GM19324 (cell line): ENCODE measurements around the gene VAV2.
"Not testable (repeated sequence)": the region's sequence is repeated elsewhere in the genome, so short reads cannot be mapped to it uniquely, and the experiment has no call there.

Experiments used
- ATAC-seq: cut with Tn5 transposase; IDR thresholded peaks from one replicate; pipeline ENCODE4 v1.9.1; 2021; ENCODE audit warnings: mild to moderate bottlenecking, moderate library complexity; ENCODE audit not compliant: unreplicated experiment, low FRiP score

Gene VAV2

DNA sequence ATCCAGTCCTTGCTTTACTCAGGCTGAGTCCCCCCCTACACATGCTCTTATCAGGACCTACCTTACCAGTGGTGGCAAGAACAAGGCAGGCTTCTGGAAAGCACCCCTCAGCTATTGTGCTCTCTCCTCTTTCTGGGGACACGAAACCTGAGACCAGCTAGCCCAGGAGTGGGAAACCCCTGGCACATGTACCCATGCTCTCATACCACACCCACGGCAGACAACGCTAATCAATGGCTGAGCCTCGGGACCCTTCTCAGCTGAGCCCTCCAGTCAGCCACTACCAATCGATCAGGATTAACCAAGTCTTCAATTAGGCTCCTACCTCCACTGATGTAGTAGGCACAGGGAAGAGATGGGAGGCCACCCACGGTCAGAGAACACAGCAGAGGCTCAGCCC lies 65.1 kb downstream of the VAV2 start:
- ATAC-seq, result no peak

DNA sequence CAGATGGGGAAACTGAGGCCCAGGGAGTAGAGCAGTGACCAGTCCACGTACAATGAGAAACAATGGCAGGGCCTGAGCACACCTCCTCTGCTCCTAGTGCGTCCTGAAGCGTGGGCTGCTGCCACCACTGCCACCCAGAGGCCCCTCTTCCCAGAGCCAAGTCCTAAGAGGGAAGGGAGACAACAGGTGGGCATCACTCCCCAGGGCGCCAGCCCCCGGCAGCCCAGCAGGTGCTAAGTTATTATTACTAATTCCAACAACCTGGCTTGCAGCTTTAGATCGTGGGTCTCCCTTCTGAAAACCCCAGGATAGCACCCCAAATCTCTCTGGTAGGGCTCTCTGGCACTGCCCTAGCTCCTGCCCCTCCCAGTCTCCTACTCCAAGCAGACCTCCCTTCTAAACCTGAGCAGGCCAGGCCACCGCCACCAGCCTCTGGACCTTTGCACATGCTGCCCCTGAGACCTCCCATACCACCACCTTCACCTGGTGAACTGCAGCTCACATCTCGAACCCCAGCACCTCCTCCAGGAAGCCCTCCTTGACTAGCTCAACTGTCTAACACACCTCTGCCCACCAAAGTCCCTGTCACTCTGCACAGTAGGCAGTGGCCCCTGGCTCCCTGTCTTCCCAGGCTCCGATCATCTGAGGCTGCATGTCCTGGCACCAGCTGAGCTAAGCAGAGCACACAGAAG lies 65.8 kb downstream of the VAV2 start:
- no peak for ATAC-seq

DNA sequence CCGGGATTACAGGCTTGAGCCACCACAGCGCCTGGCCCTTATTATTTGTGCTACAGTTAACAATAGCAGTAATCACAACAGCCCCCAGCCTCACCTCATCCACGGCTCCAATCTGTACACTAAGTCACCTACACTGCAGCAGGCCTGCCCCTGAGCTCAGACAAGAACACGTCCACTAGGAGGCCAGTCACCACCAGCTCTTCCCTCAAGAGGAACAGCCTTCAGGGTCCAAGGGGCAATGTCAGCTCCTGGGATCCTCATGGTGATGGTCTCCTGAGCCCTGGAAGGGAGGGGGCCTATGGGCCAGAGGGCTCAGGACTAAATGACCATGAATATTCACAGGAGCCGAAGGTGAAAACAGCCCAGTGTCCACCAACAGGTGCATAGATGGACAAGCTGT lies 67.7 kb downstream of the VAV2 start:
- ATAC-seq, result no peak

DNA sequence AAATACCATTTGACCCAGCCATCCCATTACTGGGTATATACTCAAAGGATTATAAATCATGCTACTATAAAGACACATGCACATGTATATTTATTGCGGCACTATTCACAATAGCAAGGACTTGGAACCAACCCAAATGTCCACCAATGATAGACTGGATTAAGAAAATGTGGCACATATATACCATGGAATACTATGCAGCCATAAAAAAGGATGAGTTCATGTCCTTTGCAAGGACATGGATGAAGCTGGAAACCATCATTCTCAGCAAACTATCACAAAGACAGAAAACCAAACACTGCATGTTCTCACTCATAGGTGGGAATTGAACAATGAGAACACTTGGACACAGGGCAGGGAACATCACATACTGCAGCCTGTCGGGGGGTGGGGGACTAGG lies 68.5 kb downstream of the VAV2 start:
- not testable (repeated sequence) for ATAC-seq

DNA sequence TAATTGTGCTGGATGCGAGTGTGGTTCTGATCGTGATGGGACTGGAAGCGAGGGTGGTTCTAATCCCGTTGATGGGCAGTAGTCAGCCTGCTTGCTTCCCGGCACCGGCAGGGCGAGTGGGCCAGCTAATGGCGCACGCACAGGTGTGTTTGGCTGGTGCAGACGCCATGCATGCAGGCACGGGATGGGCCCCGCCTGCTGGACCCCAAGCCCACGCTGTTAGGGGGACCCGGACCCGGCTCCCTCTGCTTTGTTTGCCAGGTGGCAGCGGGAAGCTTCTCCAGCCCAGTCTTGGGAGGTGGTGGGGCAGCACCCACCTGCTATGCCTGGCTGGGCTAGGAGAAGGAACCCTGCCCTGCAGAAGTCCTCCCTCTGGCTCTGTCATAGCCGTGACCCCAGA lies 70.3 kb downstream of the VAV2 start:
- ATAC-seq, result no peak

DNA sequence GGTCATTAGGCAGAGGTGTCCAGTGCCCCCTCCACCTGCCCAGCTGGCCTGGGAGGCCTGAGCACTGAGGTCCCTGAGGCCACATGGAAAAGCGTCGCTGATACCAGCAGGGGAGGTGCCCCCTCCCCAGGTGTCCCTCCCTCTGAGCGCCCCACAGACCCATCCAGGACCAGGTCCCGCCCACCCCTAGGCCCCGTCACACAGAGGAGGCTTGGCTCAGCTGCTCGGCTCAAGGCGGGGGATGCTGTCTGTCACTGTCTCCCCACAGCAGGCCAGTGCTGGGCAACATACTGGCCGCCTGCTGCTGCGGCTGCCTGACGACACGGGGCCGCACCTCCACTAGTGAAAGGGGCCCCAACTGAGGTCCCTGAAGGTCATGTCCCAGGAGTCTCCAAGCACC lies 71.7 kb downstream of the VAV2 start:
- no peak for ATAC-seq

DNA sequence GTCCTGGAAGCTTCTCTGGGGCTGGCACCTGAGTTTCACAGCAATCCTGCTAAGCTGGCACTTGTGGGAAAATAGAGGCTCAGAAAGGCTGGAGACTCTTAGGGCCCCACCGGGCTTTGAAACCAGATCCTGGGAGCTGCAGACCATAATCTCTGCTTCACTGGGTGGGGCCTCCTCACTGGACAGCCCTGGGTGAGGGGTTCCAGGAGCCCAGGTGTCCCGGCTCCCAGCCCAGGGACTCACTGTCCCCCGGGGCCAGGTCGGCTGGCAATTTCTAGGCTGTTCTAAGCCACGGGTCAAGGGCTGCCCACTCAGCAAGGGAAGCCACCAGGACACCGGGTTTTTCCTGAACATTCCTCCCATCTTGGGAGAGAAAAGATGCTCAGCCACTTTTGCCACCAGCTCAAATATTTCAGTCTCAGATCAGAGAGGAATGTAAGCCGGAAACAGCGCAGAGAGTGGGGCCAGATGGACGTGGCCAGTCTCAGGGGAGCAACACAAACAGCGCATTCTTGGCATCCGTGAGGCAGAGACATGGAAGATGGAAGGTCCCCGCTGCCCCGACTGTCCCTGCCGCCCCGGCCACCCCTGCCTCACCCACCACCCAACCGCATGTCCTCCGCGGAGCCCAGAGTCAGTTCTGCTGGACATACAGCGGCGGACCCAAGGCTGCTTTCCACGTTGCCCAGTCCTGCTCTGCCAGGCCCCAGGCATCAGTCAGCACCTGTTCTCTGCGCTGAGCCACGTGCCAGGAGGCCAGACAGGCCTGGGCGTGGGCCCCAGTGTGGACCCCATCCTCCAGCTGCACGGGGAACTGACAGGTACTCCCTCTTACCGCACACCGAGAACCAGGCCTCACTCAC lies 72.6 kb downstream of the VAV2 start:
- ATAC-seq, result no peak

DNA sequence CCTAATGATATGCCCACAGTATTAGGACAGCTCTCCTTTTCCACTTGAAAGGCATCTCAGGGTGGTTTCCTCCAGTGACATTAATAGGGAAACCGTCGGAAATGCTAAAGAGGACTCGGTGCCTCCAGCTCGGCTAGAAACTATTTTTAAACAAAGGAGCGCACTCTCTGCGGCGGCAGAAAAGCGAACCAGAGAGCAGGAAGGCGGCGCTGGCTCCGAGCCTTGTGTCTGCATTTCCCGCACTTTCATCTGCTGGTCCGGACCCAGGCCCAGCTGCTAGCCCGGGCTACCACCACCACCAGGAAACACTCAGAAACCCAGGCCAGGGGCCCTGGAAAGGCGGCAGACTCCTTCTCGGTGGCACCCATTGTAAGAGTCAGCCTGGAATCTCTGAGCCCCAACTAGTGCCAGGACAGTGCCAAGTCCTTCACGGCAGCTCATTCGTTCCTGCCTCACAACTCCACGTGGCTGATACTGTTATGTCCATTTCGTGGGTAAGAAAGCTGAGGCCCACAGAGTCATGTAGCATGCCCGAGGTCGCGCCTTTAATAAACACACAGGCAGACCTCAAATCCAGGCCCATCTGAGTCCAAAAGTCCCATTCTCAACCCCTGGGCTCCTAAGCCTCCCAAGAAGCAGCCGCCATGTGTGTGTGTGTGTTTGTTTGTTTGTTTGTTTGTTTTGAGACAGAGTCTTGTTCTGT lies 73.9 kb downstream of the VAV2 start:
- ATAC-seq, result no peak

DNA sequence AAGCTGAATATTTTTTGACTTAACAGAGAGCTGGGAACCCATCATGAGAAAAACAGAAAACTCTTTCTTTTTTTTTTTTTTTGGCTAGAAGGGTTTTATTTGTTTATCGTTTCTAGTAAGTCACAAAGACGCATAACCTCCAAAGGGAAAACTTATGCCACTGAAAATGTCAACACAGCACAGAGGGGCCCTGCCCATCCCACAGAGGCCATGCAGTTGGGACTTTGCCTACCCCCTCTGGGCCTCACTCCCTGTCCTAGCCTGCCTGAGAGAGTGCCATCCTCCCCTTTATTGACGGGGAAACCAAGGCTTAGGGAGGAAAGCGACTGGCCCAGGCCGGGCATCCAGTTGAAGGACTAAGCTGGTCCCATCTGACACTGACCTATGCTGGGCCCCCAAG lies 74.7 kb downstream of the VAV2 start:
- no peak for ATAC-seq

DNA sequence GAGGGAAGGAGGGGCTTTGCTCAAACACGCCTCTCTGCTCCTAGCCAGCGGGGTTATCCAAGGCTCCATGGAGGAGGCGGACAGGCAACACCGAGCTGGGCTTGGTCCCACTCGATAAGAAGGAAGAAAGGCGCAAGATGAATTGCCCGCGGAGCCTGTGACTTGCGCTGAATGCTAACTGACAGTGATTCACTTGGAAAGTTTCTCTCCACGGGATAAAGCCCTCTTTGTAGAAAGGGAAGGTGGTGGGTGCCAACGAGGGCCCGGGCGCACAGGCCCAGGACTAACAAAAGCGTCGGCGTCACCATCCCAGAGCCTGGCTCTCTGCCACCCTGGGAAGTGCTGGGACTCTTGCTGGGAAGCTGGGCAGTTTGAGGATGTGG lies 76.0 kb downstream of the VAV2 start:
- no peak for ATAC-seq

DNA sequence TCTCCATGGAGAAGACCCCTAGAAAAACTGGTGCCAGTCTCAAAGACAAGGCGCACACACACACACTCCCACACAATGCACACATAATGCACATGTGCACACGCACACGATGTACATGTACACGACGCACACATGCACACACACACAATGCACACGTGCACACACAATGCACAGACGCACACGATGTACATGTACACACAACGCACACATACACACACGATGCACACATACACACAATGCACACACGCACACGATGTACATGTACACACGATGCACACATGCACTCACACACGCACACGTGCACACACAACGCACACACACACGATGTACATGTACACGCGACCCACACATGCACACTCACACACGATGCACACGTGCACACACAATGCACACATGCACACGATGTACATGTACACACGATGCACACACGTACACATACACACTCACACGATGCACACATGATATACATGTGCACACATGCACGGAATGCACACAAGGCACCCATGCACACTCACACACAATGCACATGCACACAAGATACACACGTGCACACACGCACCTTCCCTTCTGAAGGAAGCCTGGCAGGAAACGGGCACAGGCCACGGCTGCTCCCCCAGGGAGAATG lies 76.5 kb downstream of the VAV2 start:
- no peak for ATAC-seq

DNA sequence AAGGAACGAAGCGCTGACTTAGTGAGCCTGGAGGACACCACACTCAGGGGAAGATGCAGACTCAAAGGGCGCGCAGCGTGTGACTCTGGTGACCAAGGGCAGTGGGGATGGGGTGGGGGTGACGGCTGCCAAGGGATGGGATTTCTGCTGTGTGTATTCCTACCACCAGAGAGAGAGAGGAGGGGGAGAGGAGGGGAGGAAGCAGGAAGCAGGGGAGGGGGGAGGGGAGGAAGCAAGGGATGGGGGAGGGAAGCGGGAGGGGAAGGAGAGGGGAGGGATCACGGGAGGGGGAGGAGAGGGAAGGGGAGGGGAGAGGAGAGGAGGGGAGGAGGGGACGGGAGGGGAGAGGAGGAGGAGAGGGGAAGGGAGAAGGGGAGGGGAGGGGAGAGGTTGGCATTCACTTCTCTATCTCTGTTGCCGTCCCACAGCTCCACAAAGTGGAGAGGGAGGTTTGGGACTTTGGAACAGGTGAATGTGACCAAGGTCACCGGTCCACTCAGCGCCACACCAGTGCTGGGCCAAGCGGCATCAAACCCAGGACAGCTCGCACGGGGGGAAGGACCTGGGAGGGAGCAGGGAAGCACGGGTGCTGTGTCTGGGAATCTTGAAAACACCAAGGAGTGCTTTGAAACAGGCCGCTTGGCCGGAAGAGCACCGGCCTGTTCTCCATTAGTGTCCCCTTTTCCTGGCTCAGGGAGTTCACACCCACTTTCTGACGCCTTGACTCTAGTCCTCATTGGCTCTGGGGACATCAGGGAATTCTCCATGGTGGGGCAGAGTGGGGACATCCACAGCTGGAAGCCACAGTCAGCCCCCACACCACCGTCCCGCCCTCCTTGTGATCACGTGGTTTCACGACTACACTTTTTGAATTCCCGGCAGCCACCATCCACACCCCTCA lies 77.4 kb downstream of the VAV2 start:
- ATAC-seq, result no peak

DNA sequence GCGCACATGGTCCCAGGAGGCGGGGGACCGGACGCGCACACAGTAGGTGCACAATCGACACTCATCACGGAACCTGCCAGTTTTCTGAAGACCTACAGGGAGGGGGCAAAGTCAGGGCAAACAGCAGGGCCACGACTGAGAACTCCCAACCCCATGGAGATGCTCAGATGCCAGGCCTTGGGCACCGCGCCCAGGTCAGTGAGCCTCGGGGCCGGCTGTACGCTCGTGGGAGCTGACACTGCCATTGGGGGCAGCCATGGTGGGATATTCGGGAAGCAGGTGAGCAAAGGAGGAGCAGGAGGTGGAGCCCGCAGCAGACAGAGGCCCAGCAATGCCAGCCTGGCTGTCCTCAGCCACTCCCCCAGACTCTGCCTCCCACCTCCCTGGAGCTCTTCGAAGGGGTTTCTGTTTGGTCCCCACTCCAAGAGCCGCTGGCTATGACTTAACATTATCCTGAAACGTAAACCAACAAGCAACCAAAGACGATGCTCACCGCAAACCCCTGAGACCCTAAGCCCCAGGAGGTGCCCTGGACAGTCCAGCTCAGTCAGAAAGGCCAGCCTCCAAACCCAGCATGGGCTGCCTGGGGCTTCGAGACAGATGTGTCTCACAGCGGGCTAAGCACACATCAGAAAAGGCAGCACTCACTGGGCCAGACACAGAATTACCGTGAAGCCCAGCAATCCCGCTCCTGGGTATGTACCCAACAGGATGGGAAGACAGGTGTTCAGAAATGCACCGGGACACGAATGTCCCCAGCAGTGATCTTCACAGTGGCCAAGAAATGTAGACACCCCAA lies 78.4 kb downstream of the VAV2 start:
- no peak for ATAC-seq

DNA sequence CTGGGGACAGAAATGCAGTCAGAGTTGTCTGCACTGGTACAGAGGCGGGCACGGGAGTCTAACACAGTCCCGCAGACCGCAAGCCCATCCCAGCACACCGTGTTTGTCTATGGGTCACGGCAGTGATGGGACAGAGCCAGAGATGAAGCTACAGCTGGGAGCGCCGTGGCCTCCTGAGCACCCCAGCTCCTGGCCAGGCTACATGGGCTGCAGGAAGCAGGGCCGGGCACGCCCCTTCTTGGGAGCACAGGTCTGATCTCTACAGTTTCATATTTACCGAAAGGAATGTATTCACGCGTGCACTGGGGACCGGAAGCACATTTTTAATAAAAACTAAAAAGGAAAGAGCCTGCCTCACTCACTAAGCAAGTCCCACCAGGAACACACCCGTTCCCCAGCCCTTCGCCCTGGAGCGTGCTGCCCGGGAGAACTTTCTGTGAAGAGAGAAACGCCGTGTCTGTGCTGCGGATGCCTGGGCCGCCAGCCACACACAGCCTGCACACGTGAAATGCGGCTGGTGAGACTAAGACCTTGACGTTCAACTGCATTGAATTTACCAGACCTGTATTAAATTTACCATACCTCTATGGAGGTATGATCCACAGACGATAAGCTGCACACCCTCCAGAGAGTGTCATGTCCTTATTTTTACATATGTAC lies 81.1 kb downstream of the VAV2 start:
- ATAC-seq, result no peak

DNA sequence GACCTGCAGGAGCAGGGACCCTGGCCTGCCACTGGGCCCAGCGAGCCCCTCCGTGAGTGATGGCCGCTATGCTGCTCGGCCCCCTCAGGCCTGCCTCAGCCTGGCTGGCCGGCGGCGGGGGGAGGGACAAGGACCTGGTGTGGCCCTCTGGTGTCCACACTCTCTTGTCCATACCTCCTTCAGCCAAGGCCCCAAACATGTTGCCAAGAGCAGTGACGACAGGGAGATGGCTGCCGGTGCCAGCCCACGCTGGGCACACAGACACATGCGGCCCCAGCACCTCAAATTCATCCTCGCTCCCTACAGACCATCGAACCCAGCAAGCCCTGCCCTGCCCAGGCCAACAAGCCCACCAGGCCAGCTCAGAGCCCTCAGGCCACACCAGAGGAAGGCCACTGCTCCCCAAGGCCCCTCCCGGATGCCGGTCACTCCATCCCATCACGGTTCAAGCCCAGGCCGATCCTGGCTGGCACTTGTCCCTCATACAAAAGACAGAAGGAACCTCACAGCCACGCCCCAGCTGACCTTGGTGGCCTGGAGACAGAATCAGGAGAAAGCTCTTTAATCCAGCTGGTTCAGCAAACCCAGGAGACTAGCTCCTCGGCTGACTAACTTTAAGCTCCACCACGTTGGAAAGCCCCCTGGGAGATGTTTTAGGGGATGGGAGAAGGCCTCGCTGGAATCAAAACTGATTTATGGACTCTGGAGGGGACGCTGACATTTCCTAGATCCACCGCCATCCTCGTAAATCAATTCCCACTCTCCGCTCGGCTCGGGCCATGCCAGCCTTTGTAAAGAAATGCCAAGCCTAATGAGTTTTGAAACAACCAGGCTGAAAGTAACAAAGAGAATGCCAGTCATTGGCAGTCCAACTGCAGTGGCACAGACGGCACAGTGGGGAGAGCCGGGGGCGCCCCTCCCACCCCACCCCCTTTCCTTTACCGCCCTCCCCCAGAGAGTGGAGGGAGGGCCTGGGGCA lies 84.9 kb downstream of the VAV2 start:
- ATAC-seq, result no peak

DNA sequence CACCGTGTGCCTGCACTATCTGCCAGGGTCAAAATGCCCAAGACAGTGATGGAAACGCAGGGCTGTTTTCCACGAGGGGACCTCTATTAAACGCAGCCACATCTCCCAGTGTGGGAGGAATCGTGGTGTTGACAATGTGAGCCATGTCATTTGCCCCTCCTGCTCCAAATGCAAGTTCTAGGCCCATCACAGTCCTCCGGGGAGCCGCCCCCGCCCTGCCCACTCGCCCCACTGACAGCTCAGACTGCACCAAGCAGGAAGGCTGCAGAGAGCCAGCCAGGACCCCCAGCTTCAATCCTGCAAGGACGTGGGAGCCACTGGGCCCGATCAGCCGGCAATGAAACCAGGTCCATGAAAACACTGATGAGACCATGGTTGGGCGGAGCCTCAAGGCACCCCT lies 85.9 kb downstream of the VAV2 start:
- ATAC-seq, result no peak

DNA sequence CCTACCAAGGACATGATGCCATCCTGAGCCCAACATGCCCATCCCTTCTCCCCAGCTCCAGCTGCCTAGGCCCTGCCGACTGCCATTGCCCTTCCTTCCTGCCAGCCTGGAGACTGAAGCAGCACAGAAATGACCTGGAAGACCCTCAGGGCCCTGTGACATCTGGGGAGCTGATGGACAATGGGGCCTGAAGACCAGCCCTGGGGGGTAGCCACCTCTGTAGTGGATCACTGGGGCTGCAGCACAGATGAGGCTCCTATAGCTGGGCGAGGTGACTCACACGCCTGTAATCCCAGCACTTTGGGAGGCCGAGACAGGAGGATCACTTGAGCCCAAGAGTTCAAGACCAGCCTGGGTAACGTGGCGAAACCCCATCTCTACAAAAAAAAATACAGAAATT lies 86.6 kb downstream of the VAV2 start:
- no peak for ATAC-seq
